KBM-7 (cell line): ENCODE results near the gene CHI3L1.

ENCODE experiments used
- DNase-seq: peaks from one replicate; pipeline ENCODE4 v3.0.0-alpha.2; 2015
- in situ Hi-C: fragments of 300-500 bp; cut with MboI; formaldehyde crosslinking; loops from 2 replicates; pipeline ENCODE4 v1.14.3; 2020; ENCODE audit warnings: low sequenced_read_pairs, low pct_unique_long_range_greater_than_20kb, mixed read lengths

The CHI3L1 gene

DNA sequence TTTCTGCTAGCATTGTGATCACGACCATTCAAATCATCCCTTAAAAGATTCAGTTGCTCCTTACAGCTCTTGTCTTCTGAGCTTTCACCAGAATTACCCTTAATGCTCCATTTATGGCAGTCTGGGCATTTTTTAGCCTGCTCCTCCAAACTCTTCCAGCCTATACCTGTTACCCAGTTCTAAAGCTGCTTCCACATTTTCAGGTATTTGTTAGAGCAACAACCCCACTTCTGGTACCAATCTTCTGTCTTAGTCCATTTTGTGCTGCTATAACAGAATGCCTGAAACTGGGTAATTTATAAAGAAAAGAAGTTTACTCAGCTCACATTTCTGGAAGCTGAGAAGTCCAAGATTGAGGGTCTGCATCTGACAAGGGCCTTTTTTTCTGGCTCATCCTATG is 28.1 kb downstream of the CHI3L1 start:
- in situ Hi-C loops = no loop called here
- DNase-seq = no peak

DNA sequence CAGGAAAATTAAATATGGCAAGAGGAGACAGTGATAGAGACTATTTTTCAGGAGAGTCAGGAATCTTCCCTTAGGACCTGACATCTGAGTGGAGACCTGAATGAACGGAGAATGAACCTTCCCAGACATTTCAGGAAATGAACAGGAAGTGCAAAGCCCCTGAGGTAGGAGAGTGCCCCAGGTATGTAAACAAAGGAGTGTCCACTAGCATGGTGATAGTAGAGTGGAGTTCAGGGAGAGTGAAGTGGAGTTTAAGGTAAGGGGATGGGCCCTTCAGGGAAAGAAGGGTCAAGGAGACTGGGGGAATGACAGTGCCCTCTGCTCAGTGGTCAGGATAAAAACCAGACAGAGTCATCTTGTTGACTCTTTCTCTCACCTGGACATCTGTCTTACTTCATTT is 30.2 kb downstream of the CHI3L1 start:
- in situ Hi-C loops = no loop called here

DNA sequence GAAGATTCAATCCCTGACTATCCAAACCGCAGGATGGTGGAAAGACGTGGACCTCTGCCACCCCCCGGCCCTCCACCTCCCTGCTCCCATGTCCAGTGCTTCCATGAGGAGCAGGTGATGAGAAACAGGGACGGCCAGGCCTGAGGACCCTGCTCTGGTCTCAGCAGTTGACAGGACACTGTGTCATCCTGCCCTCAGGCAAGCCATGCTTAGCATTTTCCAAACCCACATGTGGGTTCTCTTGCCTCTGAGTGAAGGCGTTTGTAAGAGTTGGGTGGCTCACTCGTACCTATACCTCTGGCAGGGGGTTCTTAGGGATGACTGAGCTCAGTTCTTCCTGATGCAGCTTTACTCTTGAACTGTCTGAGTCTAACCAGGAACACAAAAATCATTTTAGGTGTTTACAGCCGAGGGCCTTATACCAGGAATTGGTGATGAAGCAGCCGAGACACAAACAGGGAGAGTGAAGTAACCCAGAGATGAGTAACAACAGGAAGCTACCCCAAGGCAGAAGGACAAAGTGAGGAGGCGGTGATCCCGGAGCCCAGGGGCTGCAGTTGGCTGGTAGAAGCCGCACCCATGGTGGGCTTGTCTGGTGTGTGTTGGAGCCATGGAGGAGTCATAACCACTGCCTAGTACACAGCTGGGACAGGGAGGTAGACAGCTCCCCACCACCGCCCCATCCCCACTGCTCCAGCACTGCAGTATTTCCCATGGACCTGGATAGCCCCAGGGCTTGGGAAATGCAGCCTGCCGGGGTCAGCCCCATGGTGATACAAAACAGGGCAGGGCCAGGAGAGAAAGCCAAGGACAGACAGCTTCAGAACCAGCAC is 32.3 kb downstream of the CHI3L1 start:
- in situ Hi-C loops = no loop called here
- DNase-seq = no peak

More for the DNA sequence above, 30.2 kb downstream of the CHI3L1 start:
- no peak for DNase-seq

DNA sequence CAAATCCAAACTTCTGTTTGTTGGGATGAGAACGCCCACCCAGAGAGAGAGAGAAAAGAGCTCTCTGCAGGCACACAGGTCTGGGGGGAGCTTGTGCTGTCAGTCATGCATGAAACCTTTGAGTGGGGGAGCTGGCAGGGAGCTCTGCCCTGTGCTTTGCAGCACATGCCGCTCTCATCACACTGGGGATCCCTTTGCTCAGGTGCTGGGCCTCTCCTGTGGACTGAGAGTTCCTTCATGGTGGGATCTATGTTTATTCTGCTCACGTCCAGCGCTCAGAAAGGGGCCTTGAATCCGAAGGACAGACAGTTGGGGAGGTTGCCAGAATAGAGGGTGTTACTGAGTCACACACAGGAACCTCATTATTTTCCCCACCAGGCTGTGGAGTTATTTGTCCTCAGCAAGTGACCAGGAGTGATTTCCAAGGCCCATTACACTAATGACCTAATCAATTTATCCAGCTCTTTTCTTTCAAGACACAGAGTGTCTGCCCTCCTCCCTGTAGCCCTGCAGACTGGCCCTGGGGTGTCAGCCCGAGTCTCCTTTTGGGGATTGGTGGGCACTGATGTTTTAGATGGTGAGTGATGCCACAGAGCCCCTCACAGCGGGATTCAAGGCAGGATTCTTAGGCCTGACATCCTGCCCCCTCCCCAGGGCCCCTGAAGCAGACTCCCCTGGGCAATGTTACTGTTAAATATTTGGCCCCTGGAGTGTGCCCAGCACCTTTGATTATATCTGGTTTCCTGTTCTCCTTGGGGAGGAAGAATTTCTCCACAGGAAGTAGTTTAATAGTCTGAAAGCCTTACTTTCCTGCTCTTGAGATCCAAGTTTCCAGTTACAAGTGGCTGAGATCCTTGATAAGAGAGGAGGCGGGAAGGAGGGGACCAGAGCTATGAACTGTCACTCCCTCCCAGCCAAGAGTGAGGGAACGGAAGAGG is 33.2 kb downstream of the CHI3L1 start:
- no peak for DNase-seq
- in situ Hi-C loops = no loop called here

DNA sequence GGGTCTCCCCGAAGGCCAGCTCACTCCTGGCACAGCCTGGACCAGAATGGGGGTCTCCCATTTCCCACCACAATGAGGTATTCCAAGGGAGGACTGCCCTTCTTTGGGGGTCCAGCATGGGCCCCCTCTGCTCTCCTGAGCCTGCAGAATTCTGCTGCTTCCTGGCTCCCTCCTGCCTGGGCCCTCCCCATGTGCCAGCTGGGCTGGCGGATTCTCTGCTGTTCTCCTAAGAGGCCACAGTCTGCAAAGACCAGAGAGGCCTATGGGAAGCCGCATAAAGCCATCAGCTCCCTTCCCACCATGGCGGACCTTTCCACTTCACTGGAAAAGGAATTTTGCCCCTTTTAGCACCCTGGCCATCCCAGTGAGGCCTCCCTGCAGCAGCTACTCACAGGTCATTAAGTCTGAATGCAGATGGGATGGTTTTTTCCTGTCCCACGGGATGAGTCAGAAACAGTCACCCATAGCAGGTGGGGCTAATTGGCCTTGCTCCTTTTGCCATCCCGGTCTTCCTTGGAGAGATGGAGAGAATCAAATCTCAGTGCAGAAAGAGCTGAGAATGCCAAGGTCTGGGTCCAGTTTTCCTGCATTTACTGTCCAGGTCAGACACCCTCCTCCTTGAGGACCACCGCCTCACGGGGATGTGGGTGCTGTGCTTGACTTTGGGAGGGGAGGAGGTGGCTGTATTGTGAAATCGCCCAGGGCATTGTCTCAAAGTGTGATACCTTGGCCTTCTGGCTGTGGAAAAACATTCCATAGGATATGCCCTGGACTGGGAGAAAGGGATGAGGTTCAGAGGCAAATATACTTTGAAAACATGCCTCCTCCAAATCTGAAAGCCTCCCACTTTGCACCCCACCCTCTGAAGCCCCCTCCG is 34.1 kb downstream of the CHI3L1 start:
- no peak for DNase-seq
- in situ Hi-C loops = no loop called here

DNA sequence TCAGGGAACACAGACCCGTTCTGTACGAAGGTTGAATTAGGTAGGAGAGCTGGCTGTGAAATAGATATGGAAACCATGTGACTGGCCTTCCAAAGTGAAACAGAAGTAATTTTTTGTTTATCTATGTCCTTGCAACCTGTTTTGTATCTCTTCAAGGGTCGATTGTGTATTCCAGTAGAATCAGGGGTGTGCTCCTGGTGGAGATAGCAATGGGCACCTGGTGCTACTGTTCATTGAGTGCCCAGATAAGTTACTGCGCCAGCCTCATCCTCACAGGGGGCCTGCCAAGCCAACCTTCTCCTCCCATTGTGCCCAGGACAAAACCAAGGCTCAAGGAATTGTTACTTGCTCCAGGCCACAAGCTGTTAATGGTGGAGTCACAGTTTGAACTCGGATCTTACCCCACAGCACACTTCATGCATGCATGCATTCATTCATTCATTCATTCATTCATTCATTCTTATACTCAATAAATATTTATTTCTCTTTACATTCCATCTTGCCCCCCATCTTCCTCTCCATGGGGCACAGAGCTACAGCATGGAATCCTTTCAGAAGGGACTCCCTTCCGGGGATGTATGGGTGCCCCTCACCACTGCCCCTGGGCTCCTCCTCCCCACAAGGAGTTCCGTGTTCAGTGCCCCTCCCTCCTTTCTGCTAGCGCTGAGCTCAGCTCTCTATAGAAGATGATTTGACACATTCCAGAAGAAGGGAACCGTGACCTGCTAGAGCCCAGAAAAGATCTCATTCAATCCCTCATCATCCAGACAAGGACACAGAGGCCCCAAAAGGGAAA is 34.9 kb downstream of the CHI3L1 start:
- in situ Hi-C loops = no loop called here
- no peak for DNase-seq

DNA sequence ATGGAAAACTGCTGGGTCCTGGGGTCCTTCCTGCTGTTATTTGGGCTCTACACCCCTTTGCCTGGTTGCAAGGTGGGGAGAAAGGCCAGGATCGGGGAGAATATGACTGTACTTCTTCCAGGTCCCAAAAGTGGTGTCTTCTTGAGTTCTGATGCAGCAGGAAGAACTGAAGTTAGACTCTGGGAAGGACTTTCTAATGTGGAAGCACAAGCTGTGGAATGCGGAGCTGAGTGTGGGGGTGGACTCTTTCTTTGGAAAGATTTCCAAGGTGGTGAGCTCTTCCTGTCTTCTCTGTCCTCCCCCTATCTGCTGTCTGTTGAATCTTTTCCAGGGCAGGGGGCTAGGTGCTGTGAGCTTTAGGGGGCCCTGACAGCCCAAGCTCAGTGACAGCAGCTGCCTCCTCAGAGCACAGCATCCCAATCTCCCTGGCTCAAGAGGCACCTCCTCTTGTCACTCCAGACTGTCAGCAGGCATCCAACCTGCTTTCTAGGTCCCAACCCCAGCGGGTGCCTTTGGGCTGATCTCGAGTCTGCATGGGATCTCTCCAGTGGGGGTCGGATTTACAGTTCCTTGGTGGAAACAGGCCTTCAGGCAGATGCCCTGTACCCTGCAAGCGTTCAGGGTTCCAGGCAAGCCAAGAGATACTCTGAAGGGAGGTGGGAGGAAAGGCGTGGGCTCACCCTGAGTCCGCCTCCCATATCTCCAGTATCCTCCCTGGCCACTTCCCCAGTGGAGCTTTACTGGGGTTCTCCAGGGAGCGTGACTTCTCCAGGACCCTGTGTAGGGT is 35.8 kb downstream of the CHI3L1 start:
- in situ Hi-C loops = no loop called here
- DNase-seq = no peak

DNA sequence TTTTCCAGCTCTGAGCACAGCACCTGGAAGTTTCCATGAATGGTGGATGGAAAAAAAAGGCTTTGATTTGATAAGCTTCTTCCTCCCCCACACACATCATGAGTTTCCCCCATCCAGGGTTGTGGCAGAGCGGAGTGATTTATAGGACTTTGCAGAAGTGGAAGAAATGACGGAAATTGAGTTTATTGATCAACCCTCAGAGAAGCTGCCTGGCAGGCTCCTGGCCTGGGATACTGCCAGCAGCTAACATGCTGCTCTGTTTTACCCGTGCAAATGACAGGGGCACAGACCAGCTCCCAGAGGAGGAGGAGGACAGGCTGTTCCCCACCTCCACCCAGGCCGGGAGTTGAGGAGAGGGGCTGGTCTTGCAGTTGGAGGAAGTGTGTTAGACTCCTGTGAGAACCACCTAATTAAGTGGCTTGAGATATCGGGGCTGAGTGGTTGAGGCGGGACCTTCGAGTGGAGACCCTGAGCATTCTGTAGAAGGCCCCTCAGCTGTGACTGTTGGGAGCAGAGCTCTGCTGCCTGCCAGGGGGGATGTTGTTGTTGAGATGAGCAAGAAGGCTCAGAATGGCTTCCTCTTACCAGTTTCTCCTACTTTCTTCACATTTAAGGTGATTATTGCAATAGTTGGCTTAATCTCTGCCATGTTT is 37.2 kb downstream of the CHI3L1 start:
- DNase-seq = no peak
- in situ Hi-C loops = no loop called here

DNA sequence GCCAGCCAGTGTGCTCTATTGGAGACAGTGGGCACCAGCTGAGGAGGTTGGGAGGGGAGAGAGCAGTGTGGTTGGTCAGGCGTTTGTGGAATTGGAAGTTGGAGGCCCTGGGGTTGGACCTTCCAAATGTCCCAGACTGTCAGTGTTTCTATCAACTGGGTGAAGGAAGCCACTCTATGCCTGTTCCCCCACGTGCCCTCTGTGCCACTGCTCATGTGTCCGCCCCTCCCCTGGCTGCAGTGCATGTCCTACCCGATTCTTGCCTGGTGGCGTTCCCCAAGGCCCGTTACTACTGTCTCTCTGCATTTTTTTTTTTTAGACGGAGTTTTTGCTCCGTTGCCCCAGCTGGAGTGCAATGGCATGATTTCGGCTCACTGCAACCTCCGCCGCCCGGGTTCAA is 37.9 kb downstream of the CHI3L1 start:
- no peak for DNase-seq
- in situ Hi-C loops = no loop called here

DNA sequence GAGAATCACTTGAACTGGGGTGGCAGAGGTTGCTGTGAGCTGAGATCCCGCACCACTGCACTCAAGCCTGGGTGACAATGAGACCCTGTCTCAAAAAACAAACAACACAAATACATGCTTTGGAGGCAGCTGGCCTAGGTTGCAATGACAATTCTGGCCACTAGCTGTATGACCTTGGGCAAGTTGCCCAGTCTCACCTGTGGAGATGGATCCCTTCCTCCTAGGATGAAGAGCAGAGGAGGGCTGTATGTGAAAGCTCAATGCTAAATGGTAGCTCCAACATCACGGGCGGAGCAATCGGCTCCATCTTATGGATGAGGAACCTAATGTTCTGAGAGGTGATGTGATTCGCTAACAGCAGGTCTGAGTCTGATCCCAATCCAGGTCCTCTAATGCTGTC is 38.4 kb downstream of the CHI3L1 start:
- in situ Hi-C loops = no loop called here
- DNase-seq = no peak

DNA sequence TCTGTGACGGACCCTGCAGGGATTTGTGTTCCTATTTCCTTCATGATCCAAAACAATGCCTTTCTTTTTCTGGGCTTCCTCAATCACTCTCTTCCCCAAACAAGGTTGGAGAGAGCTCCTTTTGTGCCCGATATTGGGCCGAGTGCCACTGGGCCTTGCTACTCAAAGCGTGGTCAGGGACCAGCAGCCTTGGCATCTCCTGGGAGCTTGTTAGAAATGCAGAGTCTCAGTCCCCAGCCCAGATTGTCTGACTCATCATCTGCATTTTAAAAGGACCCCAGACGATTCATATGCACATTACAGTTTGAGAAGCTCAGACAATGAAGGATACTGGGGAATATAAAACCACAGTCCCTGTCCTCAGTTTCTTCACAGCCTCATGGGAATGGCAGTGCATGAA is 39.1 kb downstream of the CHI3L1 start:
- in situ Hi-C loops = no loop called here
- DNase-seq = no peak

DNA sequence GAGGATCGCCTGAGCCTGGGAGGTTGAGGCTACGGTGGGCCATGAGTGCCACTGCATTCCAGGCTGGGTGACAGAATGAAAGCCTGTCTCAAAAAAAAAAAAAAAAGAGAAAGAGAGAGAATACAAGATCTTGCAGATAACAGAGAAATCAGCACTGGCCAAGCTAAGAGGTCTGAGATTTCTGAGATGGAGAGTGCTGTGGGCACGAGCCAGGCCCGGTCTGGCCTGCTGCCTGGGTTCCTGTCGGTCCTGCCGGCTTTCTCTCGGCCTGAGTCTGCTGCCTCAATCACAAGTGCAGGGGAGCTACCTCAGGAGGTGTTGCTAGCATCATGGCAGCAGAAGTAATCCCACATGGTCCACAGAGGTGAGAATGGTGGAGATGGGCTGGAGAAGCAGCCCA is 40.0 kb downstream of the CHI3L1 start:
- in situ Hi-C loops = no loop called here
- no peak for DNase-seq

DNA sequence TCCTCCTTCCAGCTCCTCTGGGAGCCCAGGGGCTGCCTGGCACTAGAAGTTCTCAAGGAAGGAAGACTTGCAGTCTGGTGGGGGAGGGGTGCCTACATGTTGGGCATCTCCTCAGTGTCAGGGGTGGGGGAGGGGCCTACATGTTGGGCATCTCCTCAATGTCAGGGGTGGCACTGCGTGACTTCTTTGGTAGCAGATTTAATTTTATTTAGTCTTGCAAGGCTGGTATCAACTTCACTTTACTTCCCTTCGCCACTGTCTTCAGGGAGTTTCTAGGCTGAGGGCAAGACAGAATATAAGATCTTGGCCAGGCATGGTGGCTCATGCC is 40.5 kb downstream of the CHI3L1 start:
- DNase-seq = no peak
- in situ Hi-C loops = no loop called here

DNA sequence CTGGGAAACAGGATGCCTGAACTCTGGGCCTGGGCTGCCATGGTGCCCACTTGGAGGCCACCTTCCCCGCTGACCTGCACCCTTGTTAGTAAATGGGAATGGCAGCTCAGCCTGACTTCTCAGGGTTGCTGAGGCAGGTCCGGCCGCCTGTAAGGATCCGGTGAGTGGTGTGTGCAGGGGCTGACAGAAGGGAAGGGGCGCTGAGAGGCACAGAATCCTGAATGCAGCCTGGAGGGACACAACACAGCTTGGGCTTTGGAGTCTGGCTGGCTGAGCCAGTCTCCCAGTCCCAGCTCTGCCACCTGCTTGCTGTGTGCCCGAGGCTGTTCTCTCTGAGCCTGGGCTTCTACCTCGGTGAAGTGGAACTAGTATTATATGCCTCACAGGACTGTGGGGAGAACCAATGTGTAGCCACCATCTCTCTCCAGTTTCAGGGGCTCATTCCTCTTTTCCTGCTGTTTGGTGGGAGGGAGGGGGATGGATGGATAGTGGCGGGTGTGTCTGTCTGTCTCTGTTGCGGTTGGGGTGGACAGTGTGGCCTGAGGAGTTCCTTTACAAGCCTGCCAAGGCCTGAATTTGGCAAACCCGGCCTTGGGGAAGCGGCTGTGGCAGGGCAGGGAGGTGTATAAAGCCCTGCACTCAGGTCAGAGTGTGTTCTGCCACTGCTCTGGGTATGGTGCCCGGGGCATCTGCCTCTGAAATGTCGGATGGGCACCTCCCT is 41.0 kb downstream of the CHI3L1 start:
- in situ Hi-C loops = no loop called here
- no peak for DNase-seq

DNA sequence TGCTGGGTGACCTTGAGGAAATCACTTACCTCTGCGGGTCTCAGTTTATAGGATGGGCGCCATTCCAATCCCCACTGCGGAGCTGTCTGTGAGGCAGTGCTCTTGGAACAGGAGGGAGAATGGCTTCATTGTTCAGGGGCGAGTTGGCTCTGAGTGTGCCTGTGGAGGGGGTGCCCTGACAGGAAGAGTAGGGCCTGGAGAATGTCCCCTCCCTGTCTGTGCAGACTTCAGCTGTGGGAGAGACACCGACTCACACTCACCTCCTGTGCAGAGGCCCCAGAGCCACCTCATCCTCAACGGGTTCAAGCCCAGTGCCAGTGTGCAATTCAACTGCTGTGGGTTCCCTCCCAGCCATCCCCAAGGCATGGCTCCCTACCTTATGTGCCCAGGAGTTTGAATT is 41.8 kb downstream of the CHI3L1 start:
- DNase-seq = no peak
- in situ Hi-C loops = no loop called here

DNA sequence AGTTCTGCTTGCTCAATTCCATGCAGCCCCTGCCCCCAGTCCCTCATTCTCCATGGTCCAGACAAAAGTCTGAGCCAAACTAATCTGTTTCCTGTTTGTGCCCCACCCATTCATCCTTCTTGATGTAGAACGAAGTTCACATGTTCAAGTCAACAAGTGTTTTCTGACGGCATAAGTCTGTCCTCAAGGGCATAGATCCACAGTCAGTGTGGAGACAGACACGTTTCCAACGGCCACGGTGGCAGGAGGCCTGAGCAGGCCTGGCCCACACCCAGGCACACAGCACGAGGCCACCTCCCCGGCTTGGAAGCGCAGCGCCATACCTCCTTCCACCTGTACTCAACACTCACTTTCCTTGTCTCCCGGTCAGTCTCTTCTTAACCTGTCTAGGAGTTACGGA is 42.9 kb downstream of the CHI3L1 start:
- in situ Hi-C loops = no loop called here
- DNase-seq = no peak
